GM10266 (cell line): ENCODE data around the gene NFATC2.

ENCODE experiments used
- DNase-seq: peaks from one replicate; pipeline ENCODE4 v3.0.0; 2012; ENCODE audit errors: extremely low spot score
- CTCF ChIP-seq: IDR thresholded peaks from 2 replicates; pipeline ENCODE4 v1.5.1; 2012; ENCODE audit warnings: mild to moderate bottlenecking, low read depth; ENCODE audit not compliant: control insufficient read depth, insufficient read depth; ENCODE audit errors: missing control alignments

NFATC2 gene

GRCh38 chr20:51487565-51488268 lies 54.8 kb downstream of the NFATC2 start:
- no peak for DNase-seq
- TF ChIP-seq CTCF = no peak

GRCh38 chr20:51487076-51487475 lies 55.4 kb downstream of the NFATC2 start:
- TF ChIP-seq CTCF = no peak
- no peak for DNase-seq

GRCh38 chr20:51486197-51487005 lies 56.1 kb downstream of the NFATC2 start:
- no peak for TF ChIP-seq CTCF
- DNase-seq = no peak

- no peak for DNase-seq
- TF ChIP-seq CTCF = no peak
These were observed 57.7 kb downstream of the NFATC2 start for GRCh38 chr20:51484831-51485230.

GRCh38 chr20:51484141-51484815 lies 58.2 kb downstream of the NFATC2 start:
- TF ChIP-seq CTCF = no peak
- no peak for DNase-seq

- no peak for DNase-seq
- no peak for TF ChIP-seq CTCF
These were observed 59.6 kb downstream of the NFATC2 start for GRCh38 chr20:51482836-51483473.
